ENCODE results near the gene EHBP1L1.
A peak's percentile ranks its signal among the peaks of the same experiment; 100 is the strongest.

The EHBP1L1 gene

GRCh38 chr11:65546217-65546958 is 29.5 kb upstream of the EHBP1L1 start:
- peak; percentile 98 for DNase-seq

DNA sequence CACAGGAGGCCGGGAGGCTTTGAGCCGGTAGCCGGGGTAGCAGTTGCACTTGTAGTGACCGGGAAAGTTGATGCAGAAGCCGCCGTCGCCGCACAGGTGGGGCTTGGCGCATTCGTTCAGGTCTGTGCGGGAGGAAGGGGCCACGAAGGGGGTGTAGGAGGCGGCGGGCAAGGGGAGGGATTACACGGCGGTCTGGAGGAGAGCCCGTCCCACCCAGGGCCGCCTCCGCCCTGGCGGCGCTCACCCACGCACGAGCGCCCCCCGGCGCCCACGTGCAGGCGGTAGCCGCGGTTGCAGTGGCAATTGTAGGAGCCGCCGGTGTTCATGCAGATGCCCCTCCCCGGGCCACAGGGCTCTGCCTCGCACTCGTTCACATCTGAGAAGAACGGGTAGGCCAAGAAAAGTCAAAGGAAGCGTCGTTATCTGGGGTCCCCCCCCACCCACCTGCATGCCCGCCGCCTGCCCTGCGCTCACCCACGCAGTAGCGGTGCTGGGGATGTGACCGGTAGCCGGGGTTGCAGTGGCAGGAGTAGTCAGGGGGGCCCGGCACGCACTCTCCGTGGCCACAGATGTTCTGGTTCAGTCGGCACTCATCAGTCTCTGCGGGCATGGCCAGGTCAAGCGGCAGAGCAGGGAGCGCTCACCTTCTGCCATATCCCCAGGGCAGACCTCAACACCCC is 28.3 kb upstream of the EHBP1L1 start:
- peak; percentile 22 for DNase-seq

DNA sequence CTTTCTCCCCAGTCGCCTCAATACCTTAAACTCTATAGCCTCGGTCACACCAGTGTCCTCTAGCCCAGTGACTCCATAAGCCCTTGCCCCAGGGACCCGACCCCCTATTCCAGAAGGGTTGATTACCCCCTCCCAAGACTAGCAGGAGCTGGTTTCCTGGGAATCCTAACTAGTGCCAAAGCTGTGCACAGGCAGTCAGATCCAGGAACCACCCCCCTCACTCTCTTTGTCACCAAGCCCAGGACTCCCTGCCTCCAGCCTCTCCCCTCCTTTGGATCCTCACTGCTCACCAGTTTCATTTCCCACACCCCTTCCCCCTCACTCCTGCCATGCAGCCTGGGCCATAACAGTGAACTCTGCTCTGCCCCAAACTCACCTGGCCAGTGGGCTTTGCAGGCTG is 27.5 kb upstream of the EHBP1L1 start:
- no peak for DNase-seq

GRCh38 chr11:65549096-65549495 is 26.8 kb upstream of the EHBP1L1 start:
- DNase-seq, result no peak

- peak; percentile 55 for DNase-seq
Measured at GRCh38 chr11:65551572-65552387, 24.1 kb upstream of the EHBP1L1 start.

GRCh38 chr11:65552388-65552951 is 23.4 kb upstream of the EHBP1L1 start:
- no peak for DNase-seq

- peak; percentile 58 for DNase-seq
Measured at GRCh38 chr11:65553301-65554001, 22.4 kb upstream of the EHBP1L1 start.

DNA sequence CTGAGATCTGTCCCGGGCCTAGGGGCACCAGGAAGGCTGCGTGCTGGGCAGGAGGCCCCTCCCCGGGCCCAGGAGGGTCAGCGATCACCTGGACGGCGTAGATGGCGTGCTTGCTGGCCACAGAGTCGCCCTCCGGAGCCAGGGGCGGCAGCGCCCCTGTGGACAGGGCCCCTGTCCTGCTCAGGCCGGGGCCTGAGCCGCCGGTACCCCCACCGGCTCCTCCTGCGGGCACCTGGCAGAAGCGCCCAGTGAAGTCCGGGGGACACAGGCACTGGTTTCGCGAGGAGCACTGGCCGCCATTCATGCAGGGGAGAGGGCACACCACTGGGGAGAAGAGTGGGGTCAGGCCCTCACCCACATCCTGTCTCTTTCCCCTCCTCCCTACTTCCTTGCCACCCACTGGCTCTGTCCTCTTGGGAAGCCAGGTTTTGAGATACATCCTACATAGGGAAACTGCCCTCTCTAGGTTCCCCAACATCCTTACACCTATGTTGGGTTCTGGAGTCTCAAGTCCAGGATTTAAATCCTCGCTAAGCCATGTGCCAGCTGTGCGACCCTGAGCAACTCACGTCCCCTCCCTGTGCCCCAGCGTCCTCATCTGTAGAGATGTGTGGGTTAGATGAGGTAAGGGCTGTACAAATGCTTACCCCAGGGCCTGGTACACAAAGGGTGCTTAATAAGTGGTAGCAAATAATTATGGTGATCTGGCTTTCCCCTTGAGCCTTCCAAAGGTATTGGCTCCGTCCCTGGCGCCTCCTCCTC is 21.6 kb upstream of the EHBP1L1 start:
- DNase-seq, result no peak

GRCh38 chr11:65554842-65555430 is 20.9 kb upstream of the EHBP1L1 start:
- DNase-seq, result no peak

DNA sequence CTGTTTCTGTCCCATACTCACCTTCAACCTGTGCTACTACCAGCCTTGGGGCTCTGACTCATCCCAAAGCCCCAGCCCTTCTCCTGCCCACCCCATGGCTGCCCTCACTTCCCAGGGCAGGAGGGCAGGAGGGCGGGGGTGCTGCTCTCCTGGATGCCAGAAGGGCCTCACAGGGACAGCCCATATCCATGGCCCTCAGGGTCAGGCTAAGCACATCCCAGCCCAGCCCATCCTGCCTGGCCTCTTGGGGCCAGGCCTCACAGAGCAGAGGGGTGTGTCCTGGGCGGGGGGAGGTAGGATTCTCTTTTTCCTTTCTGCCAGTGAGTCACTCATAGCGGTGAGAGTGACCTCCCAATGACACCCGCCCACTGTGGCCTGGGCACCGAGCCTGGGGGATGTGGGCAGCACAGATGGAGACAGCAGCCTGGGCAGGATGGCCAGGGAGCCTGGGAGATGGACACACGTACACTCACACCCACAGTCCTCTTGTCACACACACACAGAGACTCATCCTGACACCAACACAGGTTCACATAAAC is 20.1 kb upstream of the EHBP1L1 start:
- DNase-seq, result peak; percentile 2

GRCh38 chr11:65556470-65557279 is 19.2 kb upstream of the EHBP1L1 start:
- DNase-seq, result peak; percentile 1

DNA sequence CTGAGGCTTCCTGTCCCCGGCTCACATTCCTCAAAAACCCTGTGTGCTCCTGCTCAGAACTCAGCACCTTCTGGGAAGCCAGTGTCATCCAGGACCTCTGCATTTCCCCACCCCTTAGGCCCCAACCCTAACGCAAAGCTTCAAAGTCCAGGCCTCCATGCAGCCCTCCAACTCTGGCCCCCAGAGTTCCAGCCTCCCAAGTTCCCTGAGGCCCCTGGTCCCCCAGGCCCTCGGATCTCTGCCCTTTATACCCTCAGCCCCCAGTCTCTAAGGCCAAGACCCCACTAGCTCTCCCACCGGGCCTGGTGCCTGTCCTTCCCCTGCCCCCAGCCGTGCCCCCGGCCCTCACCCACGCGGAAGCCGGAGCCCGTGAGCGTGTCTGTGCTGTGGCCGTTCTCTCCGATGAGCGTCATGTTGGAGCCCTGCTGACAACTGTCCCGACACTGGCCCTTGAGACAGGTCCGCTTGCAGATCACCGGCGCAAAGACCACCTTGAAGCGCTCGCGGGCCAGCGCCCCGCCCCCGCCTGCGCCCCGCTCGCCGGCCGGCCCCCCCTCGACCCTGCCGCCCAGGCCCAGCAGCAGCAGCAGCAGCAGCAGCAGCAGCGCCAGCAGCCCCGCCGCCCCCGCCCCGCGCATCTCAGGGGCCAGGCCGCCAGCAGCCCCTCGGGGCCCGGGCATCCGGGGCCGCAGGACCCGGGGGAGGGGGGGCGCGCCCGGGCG is 18.4 kb upstream of the EHBP1L1 start:
- peak; percentile 4 for DNase-seq

- no peak for DNase-seq
Measured at GRCh38 chr11:65558002-65558929, 17.6 kb upstream of the EHBP1L1 start, which contains the start of gene LTBP3. LTBP3 (minus strand) TSS chr11:65558359; CDS start chr11:65557959, 400 bp downstream.

DNA sequence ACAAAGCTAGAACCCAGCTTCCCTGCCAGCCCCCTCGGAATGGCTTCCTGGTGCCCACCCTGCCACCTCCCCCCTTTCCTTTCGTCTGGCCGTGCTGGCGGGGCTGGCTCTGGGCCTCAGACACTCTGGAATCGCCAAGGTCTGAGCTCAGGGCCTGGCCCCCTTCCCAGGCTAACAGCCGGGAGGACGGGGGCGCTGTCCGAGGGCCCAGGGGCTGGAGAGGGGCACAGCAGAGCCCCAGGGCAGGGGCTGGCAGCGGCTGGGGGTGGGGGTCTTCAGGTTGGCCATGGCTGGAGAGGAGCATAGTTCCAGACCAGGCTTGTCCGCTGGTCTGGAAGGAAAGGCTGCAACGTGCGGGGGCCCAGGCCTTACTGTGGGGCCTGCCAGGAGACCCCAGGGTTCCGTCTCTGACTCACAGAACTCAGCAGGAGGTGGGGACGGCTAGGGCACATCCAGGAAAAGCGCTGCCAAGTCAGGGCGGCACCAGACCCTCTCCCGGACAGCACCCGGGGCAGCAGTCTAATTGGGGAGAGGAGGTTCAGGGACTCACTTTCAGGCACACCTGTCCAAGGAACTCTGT is 16.8 kb upstream of the EHBP1L1 start:
- DNase-seq, result no peak

DNA sequence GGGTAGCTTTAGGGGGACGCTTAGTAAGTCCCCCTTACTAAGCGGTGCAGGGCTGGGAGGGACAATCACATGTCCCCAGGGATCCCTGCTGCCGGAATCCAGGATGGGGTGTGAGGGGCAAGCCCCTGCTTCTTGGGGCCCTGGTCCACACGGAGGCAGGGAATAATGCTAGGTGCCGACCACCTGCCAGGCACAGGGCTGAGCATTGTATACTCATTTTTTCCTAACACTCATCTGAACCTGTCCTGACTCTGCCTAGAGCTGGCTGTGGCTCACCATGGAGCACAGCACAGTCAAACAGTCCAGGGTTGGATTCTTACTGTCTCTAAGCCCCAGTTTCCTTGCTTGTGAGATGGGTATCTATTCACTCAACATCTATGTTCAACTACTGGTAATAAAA is 16.3 kb upstream of the EHBP1L1 start:
- no peak for DNase-seq

DNA sequence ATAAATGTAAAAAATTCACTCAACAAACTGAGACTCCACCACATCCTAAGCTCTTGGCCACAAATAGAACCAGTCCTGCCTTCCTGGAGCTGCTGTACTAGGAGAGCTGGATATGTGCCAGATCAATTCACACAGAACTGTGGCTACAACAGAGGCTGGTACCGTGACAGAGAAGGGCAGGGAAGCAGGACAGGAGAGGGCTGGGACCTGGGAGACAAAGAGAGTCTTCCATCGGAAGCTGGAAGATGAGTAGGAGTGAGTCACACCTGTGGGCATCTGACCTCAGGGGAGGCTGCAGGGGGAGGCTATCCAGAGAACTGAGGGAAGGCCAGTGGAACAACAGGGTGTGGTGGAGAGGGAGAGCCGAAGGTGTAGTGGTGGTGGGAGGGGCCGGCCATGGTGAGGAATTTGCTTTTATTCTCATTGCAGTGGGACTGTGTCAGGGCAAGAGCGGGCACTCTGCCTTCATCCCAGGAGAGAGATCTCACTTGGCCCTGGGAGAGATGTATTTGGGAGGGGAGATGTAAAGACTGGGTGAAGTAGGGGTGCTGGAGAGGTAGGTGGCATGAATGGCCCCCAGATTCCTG is 15.8 kb upstream of the EHBP1L1 start:
- DNase-seq, result no peak

Measured in effector CD4-positive, alpha-beta T cell (primary cell).